Ammon's horn (tissue), 1 donor: Measurements from ENCODE around the gene SHROOM2.

Source experiments
- DNase-seq: peaks from one replicate; pipeline ENCODE4 v3.0.0-alpha.2; 2016; ENCODE audit warnings: low spot score

Gene SHROOM2

DNA sequence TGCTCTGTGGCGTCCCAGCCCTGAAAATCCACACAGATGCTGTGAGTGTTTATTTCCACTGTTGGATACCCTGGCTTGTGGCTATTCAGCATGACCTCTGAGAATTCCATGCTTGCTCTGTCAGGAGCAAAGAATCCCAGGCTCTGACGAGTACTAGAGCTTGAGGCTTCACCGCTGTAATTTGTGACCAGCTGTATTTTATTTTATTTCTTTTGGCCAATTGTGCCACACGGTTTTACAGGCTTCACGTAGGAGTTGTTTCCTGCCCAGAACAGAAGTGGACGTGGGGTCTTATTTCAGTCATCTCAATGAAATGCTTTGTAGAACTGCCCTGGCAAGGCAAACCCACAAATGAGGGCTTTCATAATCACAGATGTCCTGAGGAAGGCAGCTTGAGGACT lies 111.5 kb downstream of the SHROOM2 start:
- DNase-seq: peak; percentile 23

DNA sequence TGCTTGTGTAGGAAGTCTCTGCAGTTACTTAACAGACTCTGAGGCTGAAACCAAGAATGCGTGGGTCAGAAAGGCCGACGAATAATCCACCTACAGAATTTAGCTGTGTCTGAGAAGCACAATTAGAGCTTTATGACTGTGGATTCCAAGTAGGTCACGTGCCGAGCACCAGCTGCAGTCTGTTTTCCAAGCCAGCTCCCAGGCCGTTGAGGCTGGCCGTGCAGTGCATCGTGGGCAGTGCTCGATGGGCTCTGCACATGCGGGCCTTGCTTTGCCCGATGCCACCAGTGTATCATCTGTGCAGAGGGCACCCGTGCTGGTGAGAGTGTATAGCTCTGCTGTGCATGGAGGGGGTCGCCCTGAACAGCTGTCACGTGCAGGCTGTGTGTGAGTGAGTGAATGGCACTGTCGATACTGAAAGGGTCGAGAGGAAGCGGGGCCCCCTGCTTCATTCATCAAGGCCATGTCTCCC lies 113.4 kb downstream of the SHROOM2 start:
- peak; percentile 87 for DNase-seq

DNA sequence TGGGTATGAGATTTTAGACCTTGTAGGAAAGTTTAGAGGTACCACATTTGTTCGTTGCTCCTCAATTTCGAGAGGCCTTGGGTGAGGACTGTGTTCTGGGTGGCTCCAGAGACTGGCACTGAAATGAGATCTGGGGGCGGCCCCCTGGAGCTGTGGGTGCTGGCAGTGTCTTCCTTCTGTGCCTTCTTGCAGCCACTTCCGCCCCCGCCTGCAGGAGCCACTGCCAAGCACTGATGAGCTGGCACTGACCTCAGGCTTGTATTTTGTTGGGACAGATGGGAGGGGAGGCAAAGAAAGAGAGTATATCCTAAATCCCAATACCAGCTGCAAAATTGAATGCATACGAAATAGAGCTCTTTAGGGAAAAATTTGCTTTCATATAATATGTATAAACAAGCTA lies 116.4 kb downstream of the SHROOM2 start:
- peak; percentile 44 for DNase-seq

DNA sequence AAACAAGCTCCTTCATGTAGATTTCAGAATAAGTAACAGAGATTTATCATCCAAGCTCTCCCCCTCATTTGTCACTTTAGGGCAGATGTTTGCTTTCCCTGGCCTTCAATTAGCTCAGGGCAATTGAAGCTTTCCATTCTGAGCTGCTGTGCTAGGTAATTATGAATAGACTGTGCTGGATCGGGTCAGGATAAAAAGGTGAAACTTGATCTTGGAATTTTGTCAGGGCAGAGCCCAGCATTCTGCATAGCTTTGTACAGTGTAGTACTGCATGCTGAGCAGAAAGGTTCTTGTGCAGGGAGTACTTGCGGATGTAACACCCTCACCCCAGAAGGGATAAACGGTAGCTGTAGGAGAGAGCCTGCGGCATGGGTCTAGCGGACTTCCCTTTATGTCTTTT lies 116.9 kb downstream of the SHROOM2 start:
- no peak for DNase-seq

DNA sequence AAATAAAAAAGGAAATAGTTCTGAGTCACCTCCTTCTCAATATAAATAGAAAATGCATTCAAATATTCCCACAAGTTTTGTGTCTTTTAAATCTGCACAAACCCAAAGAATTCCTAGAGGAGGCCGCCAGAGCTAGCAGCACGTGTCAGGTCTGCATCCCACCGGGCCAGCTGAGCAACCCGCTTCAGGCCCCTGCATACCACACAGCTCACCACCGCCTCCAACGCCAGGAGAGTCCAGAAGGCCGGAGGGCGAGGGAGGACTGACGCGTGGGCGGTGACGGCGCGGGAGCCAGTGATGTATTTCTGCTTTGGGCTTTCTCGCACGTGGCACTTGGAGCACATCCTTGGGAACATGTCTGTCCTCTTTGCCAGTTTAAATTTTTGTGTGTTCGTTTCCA lies 119.1 kb downstream of the SHROOM2 start:
- DNase-seq: no peak

DNA sequence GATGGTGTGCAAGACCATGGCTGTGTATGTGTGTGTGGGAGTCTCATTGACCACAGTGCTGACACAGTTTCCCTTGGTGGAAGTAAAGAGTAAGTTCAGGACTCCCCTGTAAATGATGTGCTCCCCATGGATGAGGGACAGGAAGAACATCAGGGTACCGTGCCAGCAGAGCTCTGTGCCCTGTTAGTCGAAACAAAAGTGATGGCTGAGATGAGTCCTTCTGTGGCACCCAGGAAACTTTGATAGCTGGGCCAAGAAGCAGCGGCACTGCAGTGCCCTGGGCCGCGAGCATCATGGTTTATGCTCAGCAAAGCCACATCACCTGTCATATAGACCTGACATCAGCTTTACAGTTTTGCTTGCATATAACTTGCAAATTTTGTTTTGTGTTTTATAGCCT lies 119.5 kb downstream of the SHROOM2 start:
- DNase-seq: no peak

DNA sequence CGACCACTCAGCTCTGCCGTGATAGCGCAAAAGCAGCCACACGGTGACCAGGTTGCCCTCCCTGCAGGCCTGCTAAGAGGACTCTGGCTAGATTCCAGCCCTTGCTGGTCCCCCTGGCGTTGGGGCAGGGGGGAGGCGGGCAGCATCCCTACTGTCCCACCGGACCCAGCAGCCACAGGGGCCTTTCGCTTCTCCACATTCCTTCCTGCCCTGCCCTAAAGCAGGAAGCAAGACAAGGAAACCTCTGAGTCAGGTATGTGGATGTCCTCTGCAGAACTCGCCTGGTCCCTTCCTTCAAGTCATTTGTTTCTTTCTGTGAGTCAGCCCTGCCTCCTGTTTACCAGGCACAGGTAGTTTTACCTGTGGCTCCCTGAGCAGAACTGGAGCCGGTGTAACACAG lies 120.7 kb downstream of the SHROOM2 start:
- no peak for DNase-seq

DNA sequence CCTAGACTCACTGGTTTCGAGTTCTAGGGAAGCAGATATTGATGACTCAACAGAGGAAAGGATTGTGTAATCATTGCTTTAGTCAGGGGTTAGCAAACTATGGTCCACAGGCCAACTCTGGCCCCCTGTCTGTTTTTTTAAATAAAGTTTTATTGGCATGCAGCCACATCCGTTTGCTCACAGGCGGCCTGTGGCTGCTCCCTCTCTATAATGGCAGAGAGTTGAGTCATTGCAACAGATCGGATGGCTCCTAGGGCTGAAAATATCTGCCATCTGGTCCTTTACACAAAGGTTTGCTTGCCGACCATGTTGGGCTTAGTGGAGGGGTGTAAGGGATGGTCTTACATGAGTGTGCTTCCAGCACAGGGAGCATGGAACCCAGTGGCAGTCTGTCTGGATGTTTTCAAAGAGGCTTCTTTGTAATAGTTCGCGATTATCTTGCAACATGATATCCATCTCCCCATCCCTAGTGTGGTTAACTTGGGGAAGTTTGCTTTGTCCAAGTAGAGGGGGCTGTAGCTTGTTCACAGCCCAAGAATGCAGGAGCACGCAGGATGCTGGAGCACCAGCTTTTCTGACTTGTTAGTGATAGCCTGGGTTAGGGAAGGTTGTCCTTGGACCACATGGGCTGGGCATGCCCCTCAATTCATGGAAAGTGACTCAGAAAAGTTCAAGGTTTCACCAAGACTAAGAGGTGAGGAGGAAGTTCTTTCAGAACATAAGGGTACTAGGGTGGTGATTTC lies 121.6 kb downstream of the SHROOM2 start:
- no peak for DNase-seq

DNA sequence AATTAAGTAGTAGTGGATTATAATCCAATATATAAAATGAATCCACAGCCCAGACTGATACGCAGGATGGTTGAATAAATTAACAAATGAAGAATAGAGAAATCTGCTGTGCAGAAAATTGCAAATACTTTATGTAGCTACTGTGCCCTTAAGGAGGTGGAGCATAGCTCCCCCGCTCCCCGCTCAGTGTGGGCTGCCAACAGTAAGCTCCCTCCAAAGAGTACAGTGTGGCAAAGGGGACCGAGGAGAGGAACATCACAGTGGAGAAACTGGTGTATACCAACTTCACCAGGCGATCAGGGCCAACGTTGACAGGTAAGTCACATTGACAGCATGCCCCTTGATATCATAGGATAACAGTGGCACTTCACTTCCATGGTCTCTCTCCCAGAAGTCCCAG lies 123.0 kb downstream of the SHROOM2 start:
- DNase-seq: peak; percentile 28

DNA sequence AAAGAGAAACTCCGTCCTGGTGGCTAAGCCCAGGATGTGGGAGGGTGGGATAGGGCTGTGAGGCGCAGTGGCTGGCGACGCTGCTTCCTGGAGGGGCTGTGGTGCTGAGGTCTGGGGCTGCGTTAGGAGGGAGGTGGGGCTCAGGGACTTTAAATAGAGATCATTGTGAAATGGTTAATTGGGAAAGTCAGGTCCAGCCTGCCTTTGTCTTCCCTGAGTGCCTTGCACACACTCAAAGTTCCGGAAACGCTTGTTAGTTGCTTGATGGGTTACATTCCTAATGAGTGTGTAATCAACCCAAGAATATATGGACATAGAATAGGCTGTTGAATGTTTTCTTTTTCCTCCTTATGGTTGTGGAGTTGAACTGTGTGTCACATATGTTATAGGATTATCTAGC lies 125.3 kb downstream of the SHROOM2 start:
- no peak for DNase-seq

DNA sequence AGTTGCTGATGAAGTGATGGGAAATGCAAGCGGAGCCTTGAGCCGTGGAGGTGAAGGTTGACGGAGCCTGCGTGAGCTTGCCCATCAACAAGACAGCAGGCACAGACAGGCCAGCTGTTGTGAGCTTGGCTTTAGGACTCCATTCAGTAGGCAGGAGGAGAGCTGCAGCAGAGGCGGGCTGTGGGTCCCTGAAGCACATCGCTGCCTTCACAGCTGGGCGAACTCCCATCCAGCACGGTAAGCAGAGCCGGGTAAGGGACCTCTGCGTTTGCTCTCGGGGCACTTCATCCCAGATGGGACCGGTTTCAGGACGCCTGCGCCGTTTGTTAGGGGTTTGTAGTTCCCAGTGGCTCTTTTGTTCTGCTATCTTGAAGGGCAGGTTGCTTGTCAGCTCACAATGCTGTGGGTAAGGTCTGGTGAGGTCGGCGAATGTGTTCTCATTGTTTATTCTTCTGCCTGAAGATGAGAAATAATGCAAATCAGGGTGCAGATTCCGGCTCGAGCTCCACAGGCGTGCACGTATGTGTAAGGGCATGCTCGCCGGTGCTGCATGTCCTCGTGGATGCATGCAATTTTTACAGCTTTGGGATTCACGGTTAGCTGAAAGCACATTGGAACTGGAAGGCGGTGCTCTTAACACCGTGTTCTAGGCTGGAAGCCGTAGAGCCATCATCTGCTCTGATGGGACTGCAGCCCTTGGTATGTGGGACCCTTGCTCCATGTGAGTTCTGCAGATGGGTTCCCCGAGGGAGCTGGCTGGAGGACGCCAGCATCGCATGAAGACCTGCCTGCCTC lies 126.3 kb downstream of the SHROOM2 start:
- DNase-seq: peak; percentile 38

DNA sequence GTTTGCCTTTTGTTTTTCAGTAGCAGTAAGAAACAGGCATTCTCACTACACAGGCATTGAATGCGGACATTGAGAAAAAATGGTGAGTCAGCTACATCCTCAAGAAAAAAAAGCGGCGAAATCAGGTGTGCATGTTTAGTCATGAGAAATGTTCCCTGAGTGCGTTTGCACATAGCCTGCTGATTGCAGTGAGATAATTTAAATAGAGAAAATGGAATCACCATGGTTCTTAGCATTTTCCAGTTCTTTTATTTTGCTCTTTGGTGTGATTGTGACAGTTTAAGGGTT lies 126.9 kb downstream of the SHROOM2 start:
- no peak for DNase-seq

DNA sequence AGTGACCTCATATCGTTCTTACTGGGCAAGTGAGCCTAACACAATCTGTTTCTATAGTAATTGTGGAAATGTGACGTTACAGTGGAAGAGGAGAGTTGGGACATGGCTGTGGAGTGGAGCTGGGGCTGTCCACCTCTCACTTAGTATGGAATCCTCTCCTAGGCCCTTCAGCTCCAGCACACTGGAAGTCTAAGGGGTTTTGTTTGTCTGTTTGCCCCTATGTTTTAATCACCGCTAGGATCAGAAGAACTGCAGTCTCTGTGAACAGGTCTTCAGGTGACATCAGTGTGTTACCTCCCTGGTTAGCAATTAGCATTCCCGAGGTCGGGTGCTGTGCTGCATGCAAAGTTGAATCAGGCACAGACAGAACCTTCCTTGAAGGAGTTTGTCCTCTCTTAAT lies 131.6 kb downstream of the SHROOM2 start:
- DNase-seq: no peak

DNA sequence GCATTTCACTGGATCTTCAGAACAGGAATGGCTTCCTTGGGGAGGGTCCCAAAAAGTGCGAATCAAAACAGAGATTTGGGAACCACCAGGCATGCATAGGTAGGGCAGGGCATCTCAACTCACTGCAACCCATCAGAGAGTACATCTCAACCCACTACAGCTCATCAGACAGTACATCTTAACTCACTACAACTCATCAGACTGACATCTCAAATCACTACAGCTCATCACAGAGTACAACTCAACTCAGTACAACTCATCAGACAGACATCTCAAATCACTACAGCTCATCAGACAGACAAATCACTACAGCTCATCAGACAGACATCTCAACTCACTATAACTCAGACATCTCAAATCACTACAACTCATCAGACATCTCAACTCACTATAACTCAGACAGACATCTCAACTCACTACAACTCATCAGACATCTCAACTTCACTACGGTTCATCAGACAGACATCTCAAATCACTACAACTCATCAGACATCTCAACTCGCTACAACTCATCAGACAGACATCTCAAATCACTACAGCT lies 133.5 kb downstream of the SHROOM2 start:
- DNase-seq: no peak

DNA sequence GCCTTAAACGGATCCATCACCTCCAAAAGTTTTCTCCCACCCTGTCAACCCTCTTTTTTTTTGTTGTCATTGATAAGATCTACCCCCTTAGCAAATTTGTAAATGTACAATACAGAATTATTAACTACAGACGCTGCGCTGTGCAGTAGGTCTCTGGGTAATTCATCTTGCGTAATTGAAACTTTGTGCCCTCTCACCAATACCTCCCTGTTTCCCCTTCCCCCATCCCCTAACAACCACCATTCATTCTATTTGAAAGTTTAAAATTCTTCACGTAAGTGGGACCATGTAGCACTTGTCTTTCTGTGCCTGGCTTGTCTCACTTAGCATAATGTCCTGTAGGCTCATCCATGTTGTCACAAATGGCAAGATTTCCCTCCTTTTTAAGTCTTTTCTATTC lies 135.2 kb downstream of the SHROOM2 start:
- no peak for DNase-seq

DNA sequence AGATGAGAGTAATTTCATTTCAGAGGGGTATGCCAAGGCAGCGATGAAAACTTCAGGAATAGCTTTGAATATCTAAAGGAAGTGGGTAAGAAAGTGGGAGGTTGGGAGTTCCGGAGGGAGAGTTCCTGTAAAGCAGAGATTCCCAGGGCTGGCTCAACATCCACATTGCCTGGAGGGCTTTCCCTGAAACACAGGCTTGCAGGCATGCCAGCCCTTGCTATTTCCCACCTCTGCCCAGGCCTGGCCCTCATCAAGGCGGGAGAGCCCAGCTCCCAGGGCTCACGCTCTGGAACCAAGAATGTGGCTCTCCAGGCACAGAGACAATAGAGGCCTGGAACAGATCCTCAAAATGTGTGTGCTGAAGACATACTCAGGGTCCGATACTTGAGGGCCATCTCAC lies 137.1 kb downstream of the SHROOM2 start:
- no peak for DNase-seq

DNA sequence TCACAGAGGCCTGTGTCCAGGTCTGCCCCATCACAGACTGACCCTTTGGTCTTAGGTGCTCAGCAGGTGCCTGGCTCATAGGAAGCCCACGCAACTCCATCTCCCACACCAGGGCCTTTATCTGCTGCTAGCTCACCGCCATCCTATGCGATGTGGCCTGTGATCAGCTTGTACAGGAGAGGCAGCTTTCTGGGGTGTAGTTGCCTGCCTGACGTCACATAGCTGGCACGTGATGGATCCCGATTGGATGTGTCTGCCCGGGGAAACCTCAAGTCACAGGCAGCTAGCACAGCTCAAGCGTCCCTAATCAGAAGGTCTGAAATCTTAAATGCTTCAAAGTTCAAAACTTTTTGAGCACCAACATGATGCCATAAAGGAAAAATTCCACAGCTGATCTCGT lies 139.8 kb downstream of the SHROOM2 start:
- peak; percentile 28 for DNase-seq

DNA sequence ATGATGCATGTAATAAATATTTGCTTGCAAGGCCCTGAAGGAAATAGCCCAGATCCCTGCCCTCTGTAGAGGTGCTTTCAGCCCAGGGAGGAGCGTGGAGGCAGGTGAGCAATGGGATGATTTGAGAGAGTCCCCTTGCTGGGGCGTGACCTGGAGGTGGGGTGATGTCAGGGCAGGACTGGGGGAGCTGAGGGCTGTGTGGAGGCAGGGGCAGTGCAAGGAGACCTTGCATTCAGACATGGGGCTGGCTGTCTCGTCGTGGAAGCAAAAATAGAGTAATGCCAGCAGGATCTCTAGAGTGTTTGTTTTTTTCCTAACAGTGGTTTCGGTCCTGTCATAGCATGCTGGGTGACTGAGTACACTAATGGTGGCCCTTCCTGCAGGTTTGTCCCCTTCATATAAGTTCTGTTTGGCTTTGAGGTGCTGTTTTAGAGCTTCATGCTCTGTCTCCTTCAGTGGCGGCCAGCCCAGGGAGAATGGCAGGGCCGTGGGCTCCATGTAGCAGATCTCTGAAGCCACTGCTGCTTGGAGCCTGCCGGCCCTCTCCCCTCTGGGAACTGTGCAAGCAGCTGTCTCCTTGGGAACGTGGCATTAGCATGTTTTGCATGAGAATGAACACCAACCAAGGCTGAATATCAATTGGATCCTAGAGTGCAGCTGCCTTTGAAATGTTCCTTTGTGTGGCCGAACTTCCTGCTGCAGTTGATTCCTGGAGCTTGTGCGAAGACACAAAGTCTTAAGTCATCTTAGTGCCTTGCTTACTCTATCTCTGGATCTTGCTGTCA lies 141.7 kb downstream of the SHROOM2 start:
- DNase-seq: peak; percentile 80

DNA sequence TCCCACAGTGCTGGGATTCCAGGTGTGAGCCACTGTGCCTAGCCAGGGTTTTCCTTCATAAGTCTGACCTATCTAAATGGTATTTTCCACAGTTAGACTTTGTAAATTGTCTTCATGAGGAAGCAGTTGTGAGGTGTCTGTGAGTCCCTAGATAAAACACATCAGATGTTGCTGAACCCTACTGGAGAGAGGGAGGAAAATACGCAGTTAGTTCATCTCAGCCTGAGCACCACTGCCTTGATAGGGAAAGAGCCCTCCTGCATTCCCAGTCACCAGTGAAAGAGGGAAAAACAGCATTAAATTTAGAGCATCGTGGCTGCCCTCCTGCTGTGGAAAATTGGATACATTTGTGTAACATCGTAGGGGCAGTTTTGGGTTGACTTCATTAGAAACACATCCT lies 149.2 kb downstream of the SHROOM2 start:
- no peak for DNase-seq

DNA sequence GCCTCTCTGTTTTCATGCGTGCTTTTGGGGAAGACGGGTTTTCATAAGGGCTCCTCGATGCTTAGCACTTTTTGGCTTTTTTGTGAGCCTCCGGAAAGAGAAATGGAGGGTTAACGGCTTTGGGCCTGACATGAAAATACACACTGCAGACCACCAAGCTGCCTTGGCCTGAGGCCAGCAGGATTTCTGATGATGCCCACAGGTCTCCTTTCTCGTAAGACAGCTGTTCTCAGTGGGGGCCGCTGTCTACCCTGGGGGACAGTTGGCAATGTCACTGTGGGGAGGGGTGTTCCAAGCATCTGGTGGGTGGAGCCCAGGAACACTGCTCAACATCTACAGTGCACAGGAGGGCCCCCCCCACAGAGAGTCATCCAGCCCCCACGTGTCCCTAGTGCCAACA lies 151.5 kb downstream of the SHROOM2 start:
- DNase-seq: no peak

DNA sequence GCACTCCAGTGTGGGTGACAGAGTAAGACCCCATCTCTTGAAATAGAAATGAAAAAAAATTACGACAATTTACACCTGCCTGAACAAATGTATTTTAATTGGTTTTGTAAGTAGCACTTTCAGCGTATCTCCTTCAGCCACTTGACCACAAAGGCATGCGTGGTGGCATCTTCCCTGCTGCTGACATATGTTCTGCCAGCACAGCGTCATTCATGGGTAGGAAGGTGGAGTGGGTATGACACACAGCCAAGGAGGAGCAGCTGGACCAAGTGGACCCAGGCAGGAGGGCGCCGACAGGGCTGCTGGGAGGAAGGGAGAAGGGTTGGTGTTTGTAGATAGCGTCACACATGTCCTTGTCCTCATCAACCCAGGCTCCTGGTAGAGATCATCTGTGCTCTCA lies 152.3 kb downstream of the SHROOM2 start:
- no peak for DNase-seq

DNA sequence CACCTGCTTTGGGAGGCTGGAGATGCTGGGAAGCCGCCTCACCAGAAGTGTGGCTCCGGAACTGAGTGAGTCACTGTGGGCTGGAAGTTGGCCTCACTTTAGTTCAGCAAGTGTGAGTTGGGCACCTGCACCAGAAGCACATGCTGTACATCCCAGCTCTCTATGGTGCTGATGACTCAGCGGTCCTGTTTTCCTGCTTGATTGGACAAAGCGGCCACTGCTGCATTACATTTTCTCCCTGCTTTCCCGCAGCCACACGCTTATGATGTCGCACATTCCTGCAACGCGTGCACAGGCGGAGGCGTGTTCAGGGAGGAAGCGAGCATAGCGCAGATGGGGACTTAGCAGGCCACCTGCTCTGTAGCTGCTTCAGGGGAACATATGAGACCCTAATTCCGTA lies 154.2 kb downstream of the SHROOM2 start:
- DNase-seq: peak; percentile 45

DNA sequence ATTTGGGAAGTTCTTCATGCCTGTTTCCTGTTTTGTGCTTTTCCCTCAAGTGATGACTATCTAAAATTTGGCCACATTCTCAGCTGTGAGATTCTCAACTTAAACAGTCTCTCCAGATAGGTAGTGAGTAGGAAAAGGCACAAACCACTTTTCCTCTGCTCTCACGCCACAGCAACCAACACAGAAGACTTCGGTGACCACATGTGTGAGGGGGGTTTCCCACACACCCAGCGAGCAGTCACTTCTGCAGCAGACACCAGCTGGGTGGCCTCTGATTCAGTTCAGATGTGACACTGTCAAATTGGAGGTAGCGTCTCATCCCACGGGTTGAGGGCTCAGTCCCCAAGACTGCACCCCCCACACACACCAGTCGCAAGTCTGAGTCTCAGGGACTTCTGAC lies 155.9 kb downstream of the SHROOM2 start:
- DNase-seq: no peak
